Measurements from ENCODE around the gene SMPD3. TPM values are rescaled to one million over a fixed set of nuclear protein-coding genes. Genes with fewer than 3 reads are reported as not detected.

Gene SMPD3
- total RNA-seq, 1 experiment from 2014 or later = 0.70 TPM

- Histone ChIP-seq H2BK15ac (ENCODE audit: low read depth, low read length) (no peak overlapping the region), H2BK20ac (ENCODE audit: low read depth, low read length, poor library complexity, severe bottlenecking) (no peak overlapping the region), H4K20me1 (ENCODE audit: control insufficient read depth, insufficient read depth, insufficient read length) (no peaks in the 10 kb centered on the region), H3K9ac (ENCODE audit: extremely low read depth, insufficient read length, low read length) (no peak overlapping the region), H2BK12ac (ENCODE audit: insufficient read length, low read depth, low read length) (no peak overlapping the region), H3K18ac (ENCODE audit: insufficient read length, low read depth, low read length) (no peak overlapping the region), H3K9me3 (ENCODE audit: control insufficient read depth, low read depth, low read length) (no peaks in the 10 kb centered on the region), H3K4me2 (ENCODE audit: insufficient read depth, insufficient read length, low read length) (no peak overlapping the region), H2BK5ac (ENCODE audit: insufficient read length, low read length) (no peak overlapping the region), H4K91ac (ENCODE audit: insufficient read length, low read depth, low read length) (no peak overlapping the region), H2AK5ac (ENCODE audit: insufficient read length, low read length) (no peak overlapping the region), H3K23ac (ENCODE audit: insufficient read length, low read depth, low read length) (no peak overlapping the region), H3K79me2 (ENCODE audit: insufficient read depth, low read length) (no peaks in the 10 kb centered on the region), H3K56ac (ENCODE audit: insufficient read length, low read depth, low read length) (no peak overlapping the region), H2BK120ac (ENCODE audit: low read depth, low read length, poor library complexity, severe bottlenecking) (no peak overlapping the region), H3K4ac (ENCODE audit: low read depth, low read length) (no peak overlapping the region), H3K27me3 (ENCODE audit: insufficient read depth, low read length) (no peaks in the 10 kb centered on the region), H3K27ac (ENCODE audit: insufficient read length, low read depth, low read length) (no peak overlapping the region), H3K23me2 (ENCODE audit: insufficient read length, low read depth, low read length, poor library complexity, severe bottlenecking) (no peaks in the 10 kb centered on the region), H4K8ac (replicated peaks; ENCODE audit: insufficient read length, low read depth, low read length) (no peak overlapping the region), H2AFZ (ENCODE audit: low read length) (no peak overlapping the region), H3K79me1 (ENCODE audit: insufficient read depth, low read depth, low read length, poor library complexity, severe bottlenecking) (no peaks in the 10 kb centered on the region), H3K4me1 (ENCODE audit: insufficient read depth, low read length) (no peaks in the 10 kb centered on the region), H3K14ac (ENCODE audit: insufficient read depth, low read length) (no peak overlapping the region), H4K5ac (ENCODE audit: insufficient read length, low read depth, low read length) (no peak overlapping the region), H3T11ph (ENCODE audit: low read length) (no peak overlapping the region)
- H3K27me3 Mint-ChIP-seq (ENCODE audit: low read depth) = no peaks in the 10 kb centered on the region
- WGBS (ENCODE audit: extremely low coverage, insufficient read length, low lambda C conversion rate) = no CpG with 5 or more reads among the region's 8 CpGs
- peaks cover 3 to 6% of the 10 kb centered on the region in 2 experiments; a peak in 3 of 4 replicates for H3K4me1 Mint-ChIP-seq
- H3K9me3 Mint-ChIP-seq = no peaks in the 10 kb centered on the region
- peaks cover 4 to 44% (median 20%) of the 10 kb centered on the region in 3 experiments; a peak in 6 of 7 replicates for H3K36me3 Mint-ChIP-seq (ENCODE audit: insufficient read depth in 1 of 3, low read depth in 3 of 3)
- no peak overlapping the region for H3K4me3 Mint-ChIP-seq
- no peak for TF ChIP-seq CTCF (conservative IDR thresholded peaks at IDR 0.05)
- DNase-seq = no peak
- H3K27ac Mint-ChIP-seq = no peak overlapping the region; a peak in 1 of 7 replicates
Measured at GRCh38 chr16:68324780-68325357, 123.4 kb downstream of the SMPD3 start.
